IMR-90 (cell line): ENCODE results near the gene TSPO. TPM values are rescaled to one million over a fixed set of nuclear protein-coding genes. Genes with fewer than 3 reads are reported as not detected.

Experiments
- ATAC-seq: fragments of 200-7000 bp; cut with Tn5 transposase; 2 replicates; pipeline ENCODE4 v1.9.1; 2020; ENCODE audit warnings: low read depth, mild to moderate bottlenecking, moderate library complexity
- BruUV-seq: library from RNA; stranded (reverse); fragments of 400-500 nt; replicated peaks from 2 replicates; lab custom pipeline; 2021; lab: Mats Ljungman, UMichigan
- CTCF ChIA-PET: fragments of 300-600 bp; formaldehyde crosslinking; extraction: SDS; loops from one replicate; lab custom pipeline; 2021; ENCODE audit warnings: antibody characterized with exemption; lab: Yijun Ruan, JAX
- POLR2A ChIA-PET: fragments of 300-600 bp; sonication (Branson Sonifier 250); formaldehyde crosslinking; loops from one replicate; lab custom pipeline; 2022; ENCODE audit warnings: antibody characterized with exemption; ENCODE audit not compliant: unreplicated experiment; lab: Charles Lee
- DNase-seq: peaks from one replicate; pipeline ENCODE4 v3.0.0; 2013
- H2AFZ ChIP-seq: replicated peaks from 2 replicates; pipeline ENCODE3; 2013; ENCODE audit warnings: low read length, mild to moderate bottlenecking; ENCODE audit not compliant: poor library complexity
- H2AK5ac ChIP-seq: 2 replicates; pipeline ENCODE4 v1.6.1; 2013; ENCODE audit warnings: low read depth, low read length, inconsistent platforms
- H2AK9ac ChIP-seq: replicated peaks from 2 replicates; pipeline ENCODE3; 2013; ENCODE audit warnings: mild to moderate bottlenecking, low read depth, low read length, moderate library complexity; ENCODE audit not compliant: poor library complexity
- H2BK120ac ChIP-seq: 2 replicates; pipeline ENCODE4 v1.6.1; 2013; ENCODE audit warnings: low read depth, low read length, inconsistent platforms
- H2BK15ac ChIP-seq: 3 replicates; pipeline ENCODE4 v1.6.1; 2013; ENCODE audit warnings: low read depth, low read length, inconsistent platforms
- H2BK20ac ChIP-seq: 2 replicates; pipeline ENCODE4 v1.6.1; 2013; ENCODE audit warnings: low read depth, mild to moderate bottlenecking, inconsistent platforms, low read length, moderate library complexity
- H2BK5ac ChIP-seq: 2 replicates; pipeline ENCODE4 v1.6.1; 2013; ENCODE audit warnings: mild to moderate bottlenecking, low read depth, low read length, inconsistent platforms; ENCODE audit not compliant: poor library complexity, severe bottlenecking
- H3K14ac ChIP-seq: replicated peaks from 2 replicates; pipeline ENCODE4 v1.6.1; 2013; ENCODE audit warnings: low read depth, low read length, inconsistent platforms
- H3K18ac ChIP-seq: 2 replicates; pipeline ENCODE4 v1.6.1; 2013; ENCODE audit warnings: low read depth, low read length, control low read depth
- H3K23ac ChIP-seq: 2 replicates; pipeline ENCODE4 v1.6.1; 2013; ENCODE audit warnings: low read depth, low read length, inconsistent platforms
- H3K27ac ChIP-seq: 2 replicates; pipeline ENCODE4 v1.5.1; 2013; ENCODE audit warnings: mild to moderate bottlenecking, control low read depth, low read length; ENCODE audit not compliant: insufficient read depth
- H3K27me3 ChIP-seq: 2 replicates; pipeline ENCODE4 v1.6.1; 2013; ENCODE audit warnings: low read length; ENCODE audit not compliant: control insufficient read depth, insufficient read depth
- H3K36me3 ChIP-seq: 2 replicates; pipeline ENCODE4 v1.6.1; 2013; ENCODE audit warnings: low read length, mixed read lengths; ENCODE audit not compliant: control insufficient read depth, insufficient read depth
- H3K4ac ChIP-seq: 2 replicates; pipeline ENCODE4 v1.6.1; 2013; ENCODE audit warnings: low read depth, low read length, inconsistent platforms
- H3K4me1 ChIP-seq: 2 replicates; pipeline ENCODE4 v1.6.1; 2013; ENCODE audit warnings: low read length, mixed read lengths; ENCODE audit not compliant: control insufficient read depth, insufficient read depth
- H3K4me2 ChIP-seq: 2 replicates; pipeline ENCODE4 v1.6.1; 2013; ENCODE audit warnings: low read depth, mild to moderate bottlenecking, control low read depth, low read length, moderate library complexity
- H3K4me3 ChIP-seq: 2 replicates; pipeline ENCODE4 v1.5.1; 2013; ENCODE audit warnings: low read depth, mild to moderate bottlenecking, control low read depth, low read length, moderate library complexity; ENCODE audit not compliant: insufficient read depth
- H3K56ac ChIP-seq: 2 replicates; pipeline ENCODE4 v1.6.1; 2013; ENCODE audit warnings: low read length, inconsistent platforms; ENCODE audit not compliant: insufficient read depth; ENCODE audit errors: extremely low read depth
- H3K79me1 ChIP-seq, 2 experiments: 2 replicates each; pipeline ENCODE4 v1.6.1; 2013; ENCODE audit warnings: low read length in 2 of 2, inconsistent platforms in 1 of 2, low read depth in 1 of 2
- H3K9ac ChIP-seq: 2 replicates; pipeline ENCODE4 v1.6.1; 2013; ENCODE audit warnings: low read depth, low read length, control low read depth
- H3K9me1 ChIP-seq: 2 replicates; pipeline ENCODE4 v1.6.1; 2013; ENCODE audit warnings: low read length, inconsistent platforms; ENCODE audit not compliant: insufficient read depth
- H3K9me3 ChIP-seq: 2 replicates; pipeline ENCODE4 v1.6.1; 2013; ENCODE audit warnings: low read length; ENCODE audit not compliant: control insufficient read depth, insufficient read depth
- H4K20me1 ChIP-seq: 2 replicates; pipeline ENCODE4 v1.6.1; 2013; ENCODE audit warnings: low read length, inconsistent platforms; ENCODE audit not compliant: insufficient read depth
- H4K5ac ChIP-seq: 2 replicates; pipeline ENCODE4 v1.6.1; 2013; ENCODE audit warnings: mild to moderate bottlenecking, low read depth, low read length, control low read depth
- H4K8ac ChIP-seq, 2 experiments: 2 replicates each; pipeline ENCODE4 v1.6.1; 2013; ENCODE audit warnings: low read depth in 2 of 2, low read length in 2 of 2, control low read depth in 1 of 2, inconsistent platforms in 1 of 2
- H4K91ac ChIP-seq: 2 replicates; pipeline ENCODE4 v1.6.1; 2013; ENCODE audit warnings: low read depth, low read length, inconsistent platforms; ENCODE audit not compliant: insufficient read depth
- CHD1 ChIP-seq: IDR thresholded peaks from 2 replicates; pipeline ENCODE4 v1.6.1; 2012; ENCODE audit warnings: low read depth, low read length, improper control_type of control experiment
- MXI1 ChIP-seq: IDR thresholded peaks from 2 replicates; pipeline ENCODE4 v1.6.1; 2012; ENCODE audit warnings: low read depth, mild to moderate bottlenecking, low read length, moderate library complexity, borderline replicate concordance
- WGBS, 2 experiments: methylation state at CpG; one replicate each; pipeline versions ENCODE4 v1.1.5 to v1.1.7; 2013; ENCODE audit warnings: missing lambda C conversion rate in 2 of 2; ENCODE audit not compliant: insufficient read length in 1 of 2; ENCODE audit errors: extremely low coverage in 2 of 2; 5-methylcytosine and 5-hydroxymethylcytosine counted together
- dilution Hi-C: fragments of 300-500 bp; cut with HindIII; formaldehyde crosslinking; loops from one replicate; pipeline ENCODE4 v1.14.3; 2018; ENCODE audit warnings: low sequenced_read_pairs; ENCODE audit not compliant: unreplicated experiment
- in situ Hi-C: fragments of 300-500 bp; cut with MboI; formaldehyde crosslinking; loops from 3 replicates; pipeline ENCODE4 v1.14.3; 2019; ENCODE audit warnings: low sequenced_read_pairs, inconsistent platforms, mixed read lengths
- intact Hi-C: fragments of 100-400 bp; cut with micrococcal nuclease; formaldehyde crosslinking; loops from 2 replicates; pipeline ENCODE4 v1.10.0; 2022
- polyA plus RNA-seq, 3 experiments: library from polyadenylated mRNA; depleted of rRNA; stranded (reverse); fragments of >200 nt; gene quantifications; 2 replicates each; pipeline ENCODE4 v1.2.3, GENCODE V29; 2012; ENCODE audit warnings: low replicate concordance in 1 of 3
- total RNA-seq: library from RNA; depleted of rRNA; stranded (reverse); fragments of >200 nt; gene quantifications from 2 replicates; pipeline ENCODE4 v1.2.3, GENCODE V29; 2012

Gene TSPO
- total and polyA plus RNA-seq, 2 of the 4 experiments (the other 2 are of a cell fraction), result 115 to 297 TPM

DNA sequence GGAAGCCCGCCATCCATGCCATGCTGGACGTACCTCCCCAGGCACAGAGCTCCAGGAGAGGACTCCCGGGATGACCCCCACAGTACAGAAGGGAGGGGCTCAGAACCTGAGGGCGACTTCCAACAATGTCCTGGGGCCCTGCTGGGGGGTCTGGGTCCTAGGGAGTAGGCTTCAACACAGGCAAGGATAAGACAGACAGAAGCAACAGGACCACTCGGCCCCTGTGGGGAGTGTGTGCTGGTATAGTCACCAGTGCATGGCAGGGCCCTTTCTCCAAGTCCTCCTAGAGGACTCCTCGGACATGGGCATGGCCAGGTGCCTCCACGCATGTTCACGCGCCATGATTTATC is 18.7 kb downstream of the TSPO start:
- WGBS, 2 experiments, result 92% methylated on average over 5 of the region's 9 CpGs; no CpG with 5 or more reads in 1 of the 2 experiments
- in situ Hi-C loops, result no loop called here
- Histone ChIP-seq H3K9me3 (no peaks in the 10 kb centered on the region), H3K4ac (no peak overlapping the region), H3K79me1 (no peaks in the 10 kb centered on the region), H2BK120ac (no peak overlapping the region), H3K18ac (no peak overlapping the region), H3K4me1 (no peaks in the 10 kb centered on the region), H3K27ac (no peak overlapping the region), H2BK5ac (no peak overlapping the region), H2AFZ (no peak overlapping the region), H3K4me3 (no peak overlapping the region), H3K9ac (no peak overlapping the region), H4K91ac (no peak overlapping the region), H3K27me3 (no peaks in the 10 kb centered on the region), H4K8ac (no peak overlapping the region), H3K4me2 (no peak overlapping the region), H2BK15ac (no peak overlapping the region), H3K23ac (no peak overlapping the region), H3K56ac (no peak overlapping the region), H2AK9ac (no peak overlapping the region), H3K9me1 (no peaks in the 10 kb centered on the region; the same call in 1 of the 2 replicates), H3K14ac (no peak overlapping the region), H3K36me3 (peaks cover 43% of the 10 kb centered on the region), H2BK20ac (no peak overlapping the region), H2AK5ac (no peak overlapping the region), H4K20me1 (no peaks in the 10 kb centered on the region; the same call in none of the 2 replicates), H4K5ac (no peak overlapping the region)
- CTCF ChIA-PET, result no interaction called here
- intact Hi-C loops, result no loop called here
- TF ChIP-seq MXI1, result no peak
- no peak for TF ChIP-seq CHD1
- dilution Hi-C loops, result no loop called here
- no TSS peak for BruUV-seq
- DNase-seq (no peak), ATAC-seq (no peak)
- POLR2A ChIA-PET, result no interaction called here
